Stimulated activated CD4-positive, alpha-beta T cell treated with anti-CD3 and anti-CD28 coated beads, TNF-alpha, amount 100 ng/mL, for 48 hours (primary cell): Measurements from ENCODE around the gene ANKRD10.

ENCODE experiments used
- DNase-seq, 3 donors: peaks; one replicate each; pipeline ENCODE4 v3.0.0-alpha.2; 2020; ENCODE audit warnings: low read depth in 3 of 3

ANKRD10 gene

DNA sequence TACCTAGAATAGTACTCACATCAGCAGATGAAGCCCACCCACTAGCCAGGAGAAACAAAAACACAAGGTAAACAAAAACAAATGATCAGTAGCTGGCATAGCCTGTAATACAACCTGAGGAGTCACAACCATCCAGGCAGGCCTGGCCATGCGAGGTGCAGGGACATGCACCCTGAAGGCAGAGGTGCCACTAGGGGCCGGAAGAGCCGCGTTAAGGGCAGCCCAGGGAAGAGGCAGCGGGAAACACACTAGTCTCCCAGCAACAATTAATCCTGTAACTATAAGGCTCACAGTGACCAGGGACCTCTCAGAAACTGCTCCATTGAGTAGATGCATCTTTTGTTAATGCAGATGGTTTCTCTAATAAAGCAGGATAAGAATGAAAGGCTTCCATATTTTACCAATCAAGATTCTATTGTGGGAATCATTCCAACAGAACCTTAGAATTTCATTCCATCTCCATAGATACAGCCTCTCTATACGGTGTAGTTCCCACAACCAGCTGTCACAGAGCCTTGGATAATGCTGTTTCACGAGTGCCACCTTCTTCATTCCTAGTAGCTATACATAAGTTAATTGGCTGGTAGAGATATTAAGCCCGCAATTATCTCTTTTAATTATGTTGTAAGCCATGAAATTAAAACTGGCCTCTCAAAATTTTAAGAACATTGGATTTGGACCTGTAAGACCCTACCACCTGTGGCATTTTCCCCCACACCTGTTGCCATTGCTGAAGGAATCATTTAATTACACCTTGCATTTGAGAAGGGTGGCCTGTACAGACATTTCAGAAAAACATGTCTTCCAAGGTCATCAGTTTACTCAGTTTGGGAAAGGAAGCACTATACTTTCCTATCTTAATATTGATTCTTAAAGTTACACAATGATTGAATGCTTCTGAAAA lies 28.7 kb downstream of the ANKRD10 start:
- no peak for DNase-seq

DNA sequence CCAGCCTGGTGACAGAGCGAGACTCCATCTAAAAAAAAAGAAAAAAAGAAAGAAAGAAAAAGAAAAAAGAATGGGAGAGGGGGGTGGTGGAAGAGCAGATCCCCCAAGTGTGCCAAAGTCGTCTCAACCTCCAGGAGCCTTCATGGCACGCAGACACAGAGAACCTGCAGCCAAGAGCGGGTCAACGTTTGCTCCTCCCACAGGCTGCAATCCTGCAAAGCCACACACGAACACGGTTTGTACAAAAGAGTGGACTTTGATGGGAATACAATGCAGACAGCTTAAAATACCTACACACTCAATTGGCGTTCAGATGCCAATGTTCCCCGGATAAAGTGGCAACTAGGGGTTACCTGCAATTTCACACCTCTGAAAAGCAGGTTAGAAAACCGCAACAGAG lies 29.4 kb downstream of the ANKRD10 start:
- DNase-seq: no peak

GRCh38 chr13:110884517-110884916 lies 30.4 kb downstream of the ANKRD10 start:
- no peak for DNase-seq

DNA sequence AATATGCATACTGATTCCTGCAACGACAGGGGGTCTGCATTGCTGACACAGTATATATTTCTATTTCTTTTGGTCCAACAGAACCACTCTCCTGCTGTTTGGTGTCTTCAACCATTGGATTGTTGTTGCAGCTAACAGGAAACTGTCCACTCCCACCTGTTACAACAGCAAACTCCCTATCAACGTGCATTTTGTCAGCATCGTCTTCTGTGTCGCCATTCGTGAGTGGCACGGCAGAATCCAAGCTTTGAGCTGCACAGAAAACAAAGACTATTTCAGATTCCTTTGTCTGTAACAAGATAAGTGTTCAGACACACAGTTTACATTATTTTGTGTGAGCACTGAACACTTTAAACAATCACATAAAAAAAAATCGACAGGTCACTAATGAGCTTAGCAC lies 31.3 kb downstream of the ANKRD10 start:
- no peak for DNase-seq

DNA sequence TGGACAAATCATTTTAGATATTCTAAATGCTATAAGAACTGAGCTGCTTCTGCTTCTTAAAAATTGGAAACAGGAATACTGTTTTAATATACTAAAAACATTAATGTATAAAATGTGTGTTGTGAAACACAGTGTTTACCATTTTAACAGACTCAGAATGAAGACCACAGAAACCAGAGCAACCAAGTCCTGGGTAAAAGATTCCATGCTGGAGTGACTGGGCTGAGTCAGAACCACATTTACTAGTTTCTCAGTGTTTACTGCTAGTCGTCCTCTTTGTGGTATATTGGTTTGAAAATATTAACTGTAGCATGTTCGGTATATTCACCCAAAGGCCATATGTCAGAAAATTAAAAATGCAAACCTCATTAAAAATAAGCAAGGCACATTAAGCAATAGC lies 31.9 kb downstream of the ANKRD10 start:
- DNase-seq: no peak

GRCh38 chr13:110881839-110882627 lies 32.8 kb downstream of the ANKRD10 start:
- no peak for DNase-seq

DNA sequence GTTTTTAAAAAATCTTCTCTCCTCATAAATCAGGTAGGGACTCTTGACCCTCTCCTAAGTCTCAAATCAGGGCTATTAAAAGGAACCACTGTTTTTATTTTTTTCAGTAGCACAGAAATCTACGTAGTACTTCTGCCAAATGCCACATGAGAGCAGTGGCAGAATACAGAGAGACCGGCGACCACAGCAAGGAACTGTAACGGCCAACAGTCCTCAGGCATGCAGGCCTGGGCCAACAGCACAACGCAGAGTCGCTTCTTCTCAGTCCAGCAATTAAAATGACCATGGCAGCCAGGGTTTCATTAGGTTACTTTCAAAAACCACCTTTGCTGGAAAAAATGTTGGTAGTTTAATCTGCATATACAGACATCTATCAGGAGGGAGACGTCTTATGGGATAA lies 34.2 kb downstream of the ANKRD10 start:
- DNase-seq: no peak

GRCh38 chr13:110879482-110879881 lies 35.4 kb downstream of the ANKRD10 start:
- no peak for DNase-seq

GRCh38 chr13:110877737-110878258 lies 37.1 kb downstream of the ANKRD10 start:
- DNase-seq: no peak

GRCh38 chr13:110876609-110877008 lies 38.3 kb downstream of the ANKRD10 start:
- no peak for DNase-seq

- no peak for DNase-seq
Measured at GRCh38 chr13:110875241-110875640, 39.6 kb downstream of the ANKRD10 start.

- peak; percentile 32 to 71 (median 39) for DNase-seq
Measured at GRCh38 chr13:110874508-110874960, 40.3 kb downstream of the ANKRD10 start.

DNA sequence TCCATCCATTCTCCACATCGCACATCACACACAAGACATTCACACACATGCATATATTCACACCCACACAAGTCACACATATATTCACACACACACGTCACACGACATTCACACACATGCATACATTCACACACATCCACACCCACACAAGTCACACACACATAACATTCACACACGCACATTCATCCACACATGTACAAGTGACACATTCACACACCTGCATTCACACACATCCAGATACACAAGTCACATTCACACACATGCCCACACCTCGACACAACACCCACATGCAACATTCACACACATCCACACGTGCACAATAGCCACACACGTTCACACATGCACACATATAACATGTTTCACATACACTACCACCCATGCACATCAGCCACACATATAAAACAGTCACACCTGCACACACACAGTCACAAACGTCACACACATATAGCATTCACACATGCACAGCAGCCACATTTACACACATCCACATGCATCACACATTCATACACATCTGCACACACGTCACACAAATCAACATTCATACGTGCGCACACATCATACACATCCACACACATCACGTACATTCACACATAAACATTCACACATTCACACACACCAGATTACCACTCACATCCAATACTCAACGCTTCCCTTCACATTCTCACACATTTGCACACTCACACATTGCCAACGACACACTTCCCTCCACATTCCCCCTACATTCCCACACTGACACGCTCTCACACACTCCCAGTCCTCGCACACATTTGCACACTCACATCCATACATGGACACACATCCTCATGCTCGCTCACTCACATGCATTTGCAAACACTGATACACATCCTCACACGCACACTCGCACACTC lies 41.0 kb downstream of the ANKRD10 start:
- DNase-seq: no peak

GRCh38 chr13:110872768-110873638 lies 41.9 kb downstream of the ANKRD10 start:
- DNase-seq: no peak

DNA sequence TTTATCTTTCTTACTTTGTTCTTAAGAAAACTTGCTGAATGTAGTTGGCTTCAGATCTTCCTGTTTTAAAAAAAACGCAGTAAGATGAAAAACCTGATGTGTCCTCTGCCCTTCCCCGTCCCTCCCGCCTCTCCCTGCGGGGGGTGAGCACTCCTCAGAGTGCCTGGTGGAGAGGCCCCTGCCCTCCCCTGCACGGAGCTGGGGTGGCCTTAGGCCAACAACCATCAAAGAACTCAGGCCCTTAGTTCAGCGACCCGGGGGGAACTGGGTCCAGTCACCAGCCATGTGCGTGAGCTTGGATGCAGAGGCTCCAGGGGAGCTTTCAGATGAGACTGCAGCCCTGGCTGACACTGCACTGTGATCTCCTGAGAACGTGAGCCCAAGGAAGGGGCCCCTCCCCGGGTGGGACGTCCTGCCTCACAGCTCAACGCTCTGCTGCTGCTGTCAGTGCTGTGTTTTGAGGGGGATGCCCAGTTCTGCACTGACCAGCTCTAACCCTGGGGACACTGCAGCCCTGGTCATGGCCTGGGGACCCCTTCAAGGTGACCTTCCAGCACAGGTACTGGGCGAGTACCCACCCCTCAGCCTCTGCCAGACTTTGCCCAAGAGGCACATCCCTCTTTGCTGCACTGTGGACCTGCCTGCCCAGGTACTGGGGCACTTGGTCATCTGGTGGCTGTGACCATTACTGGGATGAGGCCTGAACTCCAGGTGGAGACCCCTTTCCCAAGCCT lies 42.7 kb downstream of the ANKRD10 start:
- no peak for DNase-seq

- DNase-seq: peak in 2 of 3 donors; percentile 10 to 12
Measured at GRCh38 chr13:110869805-110870706, 44.8 kb downstream of the ANKRD10 start.

GRCh38 chr13:110869231-110869804 lies 45.6 kb downstream of the ANKRD10 start:
- no peak for DNase-seq

DNA sequence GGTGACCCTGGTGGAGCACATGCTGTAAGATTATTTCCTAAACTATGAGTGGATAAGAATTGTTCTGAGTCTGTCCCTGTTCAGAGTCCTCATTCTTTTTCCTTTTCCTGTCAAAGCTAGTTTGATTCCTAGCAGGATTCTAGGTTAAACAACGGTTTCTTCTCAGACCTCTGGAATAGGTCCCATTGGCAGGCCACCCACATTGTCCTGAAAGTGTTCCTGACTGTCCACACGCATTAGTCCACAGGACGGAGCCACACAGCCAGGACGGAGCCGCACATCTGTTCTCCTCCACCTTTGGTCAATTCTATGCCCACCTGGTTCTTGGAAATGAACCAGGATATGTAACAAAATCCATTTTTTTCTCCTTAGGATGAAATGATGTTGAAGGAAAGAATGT lies 46.1 kb downstream of the ANKRD10 start:
- DNase-seq: no peak
